ENCODE results near the gene WAC. TPM values are rescaled to one million over a fixed set of nuclear protein-coding genes. Genes with fewer than 3 reads are reported as not detected.

The WAC gene
- total and polyA plus RNA-seq, 2 experiments from 2014 or later, result 59.4 to 116 TPM

DNA sequence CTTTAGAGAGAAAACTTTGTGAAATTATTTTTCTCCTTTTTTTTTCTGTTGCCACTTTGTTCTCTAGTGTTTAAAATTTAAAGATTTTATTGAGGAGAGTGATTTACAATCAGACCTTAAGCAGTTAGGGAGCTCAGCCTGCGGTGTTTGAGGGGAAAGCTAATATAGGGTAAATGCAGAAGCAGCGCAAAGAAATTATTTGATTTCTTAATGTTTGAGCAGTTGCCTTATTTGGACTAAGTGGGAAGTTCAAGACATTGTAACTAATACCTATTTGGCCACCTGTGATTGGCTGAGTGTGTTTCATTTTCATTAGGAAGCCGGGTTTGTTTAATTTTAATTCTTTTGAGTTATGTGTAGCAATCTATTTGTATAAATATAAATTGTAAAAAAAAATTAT is 25.3 kb downstream of the WAC start (continued):
- TF ChIP-seq, protein P1, sequence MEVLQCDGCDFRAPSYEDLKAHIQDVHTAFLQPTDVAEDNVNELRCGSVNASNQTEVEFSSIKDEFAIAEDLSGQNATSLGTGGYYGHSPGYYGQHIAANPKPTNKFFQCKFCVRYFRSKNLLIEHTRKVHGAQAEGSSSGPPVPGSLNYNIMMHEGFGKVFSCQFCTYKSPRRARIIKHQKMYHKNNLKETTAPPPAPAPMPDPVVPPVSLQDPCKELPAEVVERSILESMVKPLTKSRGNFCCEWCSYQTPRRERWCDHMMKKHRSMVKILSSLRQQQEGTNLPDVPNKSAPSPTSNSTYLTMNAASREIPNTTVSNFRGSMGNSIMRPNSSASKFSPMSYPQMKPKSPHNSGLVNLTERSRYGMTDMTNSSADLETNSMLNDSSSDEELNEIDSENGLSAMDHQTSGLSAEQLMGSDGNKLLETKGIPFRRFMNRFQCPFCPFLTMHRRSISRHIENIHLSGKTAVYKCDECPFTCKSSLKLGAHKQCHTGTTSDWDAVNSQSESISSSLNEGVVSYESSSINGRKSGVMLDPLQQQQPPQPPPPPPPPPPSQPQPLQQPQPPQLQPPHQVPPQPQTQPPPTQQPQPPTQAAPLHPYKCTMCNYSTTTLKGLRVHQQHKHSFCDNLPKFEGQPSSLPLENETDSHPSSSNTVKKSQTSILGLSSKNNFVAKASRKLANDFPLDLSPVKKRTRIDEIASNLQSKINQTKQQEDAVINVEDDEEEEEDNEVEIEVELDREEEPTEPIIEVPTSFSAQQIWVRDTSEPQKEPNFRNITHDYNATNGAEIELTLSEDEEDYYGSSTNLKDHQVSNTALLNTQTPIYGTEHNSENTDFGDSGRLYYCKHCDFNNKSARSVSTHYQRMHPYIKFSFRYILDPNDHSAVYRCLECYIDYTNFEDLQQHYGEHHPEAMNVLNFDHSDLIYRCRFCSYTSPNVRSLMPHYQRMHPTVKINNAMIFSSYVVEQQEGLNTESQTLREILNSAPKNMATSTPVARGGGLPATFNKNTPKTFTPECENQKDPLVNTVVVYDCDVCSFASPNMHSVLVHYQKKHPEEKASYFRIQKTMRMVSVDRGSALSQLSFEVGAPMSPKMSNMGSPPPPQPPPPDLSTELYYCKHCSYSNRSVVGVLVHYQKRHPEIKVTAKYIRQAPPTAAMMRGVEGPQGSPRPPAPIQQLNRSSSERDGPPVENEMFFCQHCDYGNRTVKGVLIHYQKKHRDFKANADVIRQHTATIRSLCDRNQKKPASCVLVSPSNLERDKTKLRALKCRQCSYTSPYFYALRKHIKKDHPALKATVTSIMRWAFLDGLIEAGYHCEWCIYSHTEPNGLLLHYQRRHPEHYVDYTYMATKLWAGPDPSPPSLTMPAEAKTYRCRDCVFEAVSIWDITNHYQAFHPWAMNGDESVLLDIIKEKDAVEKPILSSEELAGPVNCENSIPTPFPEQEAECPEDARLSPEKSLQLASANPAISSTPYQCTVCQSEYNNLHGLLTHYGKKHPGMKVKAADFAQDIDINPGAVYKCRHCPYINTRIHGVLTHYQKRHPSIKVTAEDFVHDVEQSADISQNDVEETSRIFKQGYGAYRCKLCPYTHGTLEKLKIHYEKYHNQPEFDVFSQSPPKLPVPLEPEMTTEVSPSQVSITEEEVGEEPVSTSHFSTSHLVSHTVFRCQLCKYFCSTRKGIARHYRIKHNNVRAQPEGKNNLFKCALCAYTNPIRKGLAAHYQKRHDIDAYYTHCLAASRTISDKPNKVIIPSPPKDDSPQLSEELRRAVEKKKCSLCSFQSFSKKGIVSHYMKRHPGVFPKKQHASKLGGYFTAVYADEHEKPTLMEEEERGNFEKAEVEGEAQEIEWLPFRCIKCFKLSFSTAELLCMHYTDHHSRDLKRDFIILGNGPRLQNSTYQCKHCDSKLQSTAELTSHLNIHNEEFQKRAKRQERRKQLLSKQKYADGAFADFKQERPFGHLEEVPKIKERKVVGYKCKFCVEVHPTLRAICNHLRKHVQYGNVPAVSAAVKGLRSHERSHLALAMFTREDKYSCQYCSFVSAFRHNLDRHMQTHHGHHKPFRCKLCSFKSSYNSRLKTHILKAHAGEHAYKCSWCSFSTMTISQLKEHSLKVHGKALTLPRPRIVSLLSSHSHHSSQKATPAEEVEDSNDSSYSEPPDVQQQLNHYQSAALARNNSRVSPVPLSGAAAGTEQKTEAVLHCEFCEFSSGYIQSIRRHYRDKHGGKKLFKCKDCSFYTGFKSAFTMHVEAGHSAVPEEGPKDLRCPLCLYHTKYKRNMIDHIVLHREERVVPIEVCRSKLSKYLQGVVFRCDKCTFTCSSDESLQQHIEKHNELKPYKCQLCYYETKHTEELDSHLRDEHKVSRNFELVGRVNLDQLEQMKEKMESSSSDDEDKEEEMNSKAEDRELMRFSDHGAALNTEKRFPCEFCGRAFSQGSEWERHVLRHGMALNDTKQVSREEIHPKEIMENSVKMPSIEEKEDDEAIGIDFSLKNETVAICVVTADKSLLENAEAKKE (CRISPR knock-in tag; IDR thresholded peaks at IDR 0.05), result no peak
- no peak for TF ChIP-seq ZNF114 (CRISPR knock-in tag; IDR thresholded peaks at IDR 0.05)
- no peak for TF ChIP-seq NANOG (IDR thresholded peaks at IDR 0.05; ENCODE audit: borderline replicate concordance)

DNA sequence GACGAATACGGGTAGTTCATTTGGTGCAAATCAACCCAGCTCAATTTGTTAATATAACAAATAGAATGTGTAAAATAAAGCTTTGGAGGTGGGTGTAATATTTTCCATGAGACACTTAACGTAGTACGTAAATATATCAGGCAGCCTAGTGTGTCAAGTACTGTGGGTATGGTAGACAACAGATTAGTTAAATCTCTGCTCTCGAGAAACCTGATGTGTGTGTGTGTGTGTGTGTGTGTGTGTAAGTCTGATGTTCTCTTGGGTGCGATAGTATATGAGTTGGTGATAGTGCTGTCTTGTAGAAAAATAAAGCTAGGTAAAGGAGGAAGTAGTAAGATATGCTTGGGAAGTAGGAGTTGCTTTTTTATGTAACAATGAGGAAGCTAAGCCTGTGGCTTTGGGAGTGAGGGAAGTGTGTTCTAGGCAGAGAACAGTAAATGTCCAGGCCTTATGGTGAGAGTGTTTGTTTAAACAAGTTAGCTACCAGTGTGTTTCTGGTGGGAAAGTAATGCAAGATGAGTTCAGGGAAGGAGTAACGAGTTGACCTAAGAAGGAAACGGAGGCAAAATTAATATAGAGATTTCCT is 26.1 kb downstream of the WAC start:
- peaks cover 55% of the 10 kb centered on the region for H3K36me3 Mint-ChIP-seq (ENCODE audit: low read depth)
- peaks cover 72% of the 10 kb centered on the region for H4K20me1 ChIP-seq (replicated peaks; ENCODE audit: insufficient read depth)
- peak overlapping the region; percentile 25 for H3K27ac Mint-ChIP-seq
- peaks cover 49% of the 10 kb centered on the region for H3K4me1 Mint-ChIP-seq
- H3K4me1 ChIP-seq (ENCODE audit: insufficient read depth), result peaks cover 25% of the 10 kb centered on the region
- no peak overlapping the region for H3K4me2 ChIP-seq
- H3K79me2 ChIP-seq (replicated peaks; ENCODE audit: insufficient read depth), result peaks cover 100% of the 10 kb centered on the region
- DNase-seq (ENCODE audit: low spot score) (no peak), ATAC-seq (no peak)
- no peak overlapping the region for H3K4me3 ChIP-seq
- H3K27me3 Mint-ChIP-seq (ENCODE audit: insufficient read depth, low read depth, poor library complexity), result no peaks in the 10 kb centered on the region
- no peak overlapping the region for H2AFZ ChIP-seq
- no peaks in the 10 kb centered on the region; the same call in 1 of the 2 replicates for H3K36me3 ChIP-seq (ENCODE audit: insufficient read depth)
- H3K4me3 Mint-ChIP-seq, result no peak overlapping the region
- no peaks in the 10 kb centered on the region for H3K27me3 ChIP-seq (ENCODE audit: insufficient read depth)
- no peaks in the 10 kb centered on the region for H3K9me2 ChIP-seq (ENCODE audit: insufficient read depth)
- no peaks in the 10 kb centered on the region for H3F3A ChIP-seq (replicated peaks; ENCODE audit: low read depth)
- H3K27ac ChIP-seq (ENCODE audit: low read depth), result peak overlapping the region; percentile 4; the same call in 1 of the 2 replicates
- H3K9me3 Mint-ChIP-seq, result no peaks in the 10 kb centered on the region
- no peak for TF ChIP-seq POLR2AphosphoS5 (IDR thresholded peaks at IDR 0.05; ENCODE audit: low read depth)
- no peak for TF ChIP-seq STAT1 (IDR thresholded peaks at IDR 0.05; ENCODE audit: unreplicated experiment)
- TF ChIP-seq, protein P2, sequence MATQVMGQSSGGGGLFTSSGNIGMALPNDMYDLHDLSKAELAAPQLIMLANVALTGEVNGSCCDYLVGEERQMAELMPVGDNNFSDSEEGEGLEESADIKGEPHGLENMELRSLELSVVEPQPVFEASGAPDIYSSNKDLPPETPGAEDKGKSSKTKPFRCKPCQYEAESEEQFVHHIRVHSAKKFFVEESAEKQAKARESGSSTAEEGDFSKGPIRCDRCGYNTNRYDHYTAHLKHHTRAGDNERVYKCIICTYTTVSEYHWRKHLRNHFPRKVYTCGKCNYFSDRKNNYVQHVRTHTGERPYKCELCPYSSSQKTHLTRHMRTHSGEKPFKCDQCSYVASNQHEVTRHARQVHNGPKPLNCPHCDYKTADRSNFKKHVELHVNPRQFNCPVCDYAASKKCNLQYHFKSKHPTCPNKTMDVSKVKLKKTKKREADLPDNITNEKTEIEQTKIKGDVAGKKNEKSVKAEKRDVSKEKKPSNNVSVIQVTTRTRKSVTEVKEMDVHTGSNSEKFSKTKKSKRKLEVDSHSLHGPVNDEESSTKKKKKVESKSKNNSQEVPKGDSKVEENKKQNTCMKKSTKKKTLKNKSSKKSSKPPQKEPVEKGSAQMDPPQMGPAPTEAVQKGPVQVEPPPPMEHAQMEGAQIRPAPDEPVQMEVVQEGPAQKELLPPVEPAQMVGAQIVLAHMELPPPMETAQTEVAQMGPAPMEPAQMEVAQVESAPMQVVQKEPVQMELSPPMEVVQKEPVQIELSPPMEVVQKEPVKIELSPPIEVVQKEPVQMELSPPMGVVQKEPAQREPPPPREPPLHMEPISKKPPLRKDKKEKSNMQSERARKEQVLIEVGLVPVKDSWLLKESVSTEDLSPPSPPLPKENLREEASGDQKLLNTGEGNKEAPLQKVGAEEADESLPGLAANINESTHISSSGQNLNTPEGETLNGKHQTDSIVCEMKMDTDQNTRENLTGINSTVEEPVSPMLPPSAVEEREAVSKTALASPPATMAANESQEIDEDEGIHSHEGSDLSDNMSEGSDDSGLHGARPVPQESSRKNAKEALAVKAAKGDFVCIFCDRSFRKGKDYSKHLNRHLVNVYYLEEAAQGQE (IDR thresholded peaks at IDR 0.05; ENCODE audit: unreplicated experiment), result no peak
- no peak for TF ChIP-seq EZH2 (IDR thresholded peaks at IDR 0.05; ENCODE audit: low read depth, unreplicated experiment)
- TF ChIP-seq CREB1 (CRISPR knock-in tag; IDR thresholded peaks at IDR 0.05; ENCODE audit: low read depth), result no peak
- no peak for TF ChIP-seq ZNF114 (CRISPR knock-in tag; IDR thresholded peaks at IDR 0.05)
- TF ChIP-seq, protein P3, sequence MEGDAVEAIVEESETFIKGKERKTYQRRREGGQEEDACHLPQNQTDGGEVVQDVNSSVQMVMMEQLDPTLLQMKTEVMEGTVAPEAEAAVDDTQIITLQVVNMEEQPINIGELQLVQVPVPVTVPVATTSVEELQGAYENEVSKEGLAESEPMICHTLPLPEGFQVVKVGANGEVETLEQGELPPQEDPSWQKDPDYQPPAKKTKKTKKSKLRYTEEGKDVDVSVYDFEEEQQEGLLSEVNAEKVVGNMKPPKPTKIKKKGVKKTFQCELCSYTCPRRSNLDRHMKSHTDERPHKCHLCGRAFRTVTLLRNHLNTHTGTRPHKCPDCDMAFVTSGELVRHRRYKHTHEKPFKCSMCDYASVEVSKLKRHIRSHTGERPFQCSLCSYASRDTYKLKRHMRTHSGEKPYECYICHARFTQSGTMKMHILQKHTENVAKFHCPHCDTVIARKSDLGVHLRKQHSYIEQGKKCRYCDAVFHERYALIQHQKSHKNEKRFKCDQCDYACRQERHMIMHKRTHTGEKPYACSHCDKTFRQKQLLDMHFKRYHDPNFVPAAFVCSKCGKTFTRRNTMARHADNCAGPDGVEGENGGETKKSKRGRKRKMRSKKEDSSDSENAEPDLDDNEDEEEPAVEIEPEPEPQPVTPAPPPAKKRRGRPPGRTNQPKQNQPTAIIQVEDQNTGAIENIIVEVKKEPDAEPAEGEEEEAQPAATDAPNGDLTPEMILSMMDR (conservative IDR thresholded peaks at IDR 0.05; ENCODE audit: low read depth in 2 of 2), result no peak
- TF ChIP-seq NANOG (IDR thresholded peaks at IDR 0.05; ENCODE audit: borderline replicate concordance), result no peak
